NCI-H524 treated with DMSO at 0.1 percent for 48 hours (cell line): ENCODE measurements around the gene PLEKHA8.

Experiments used
- DNase-seq: peaks from one replicate; lab custom pipeline; 2025; lab: John Stamatoyannopoulos, UW

Gene PLEKHA8

DNA sequence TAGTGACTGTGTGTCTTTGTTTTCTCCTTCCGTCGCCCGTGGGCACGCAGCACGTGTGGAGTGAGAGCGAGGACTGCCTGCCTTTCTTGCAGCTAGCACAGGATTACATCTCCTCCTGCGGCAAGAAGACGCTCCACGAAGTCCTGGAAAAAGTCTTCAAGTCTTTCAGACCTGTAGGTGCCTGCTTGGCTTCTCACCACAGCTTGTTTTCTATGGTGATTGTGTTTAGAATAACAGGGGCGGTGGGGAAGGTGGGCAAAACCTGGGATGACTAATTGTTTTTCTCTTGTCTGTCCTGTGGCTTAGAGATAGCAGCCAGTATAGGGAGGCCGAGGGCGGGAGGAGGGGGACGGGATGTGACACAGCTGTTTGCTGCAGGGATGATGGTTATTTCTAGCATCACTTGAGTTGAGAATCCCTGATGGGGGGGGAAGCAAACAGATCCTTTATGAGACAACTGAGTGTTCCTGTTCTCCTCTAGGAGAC is 118.0 kb downstream of the PLEKHA8 start:
- no peak for DNase-seq

- no peak for DNase-seq
Measured at GRCh38 chr7:30147223-30147622, 119.0 kb downstream of the PLEKHA8 start.

DNA sequence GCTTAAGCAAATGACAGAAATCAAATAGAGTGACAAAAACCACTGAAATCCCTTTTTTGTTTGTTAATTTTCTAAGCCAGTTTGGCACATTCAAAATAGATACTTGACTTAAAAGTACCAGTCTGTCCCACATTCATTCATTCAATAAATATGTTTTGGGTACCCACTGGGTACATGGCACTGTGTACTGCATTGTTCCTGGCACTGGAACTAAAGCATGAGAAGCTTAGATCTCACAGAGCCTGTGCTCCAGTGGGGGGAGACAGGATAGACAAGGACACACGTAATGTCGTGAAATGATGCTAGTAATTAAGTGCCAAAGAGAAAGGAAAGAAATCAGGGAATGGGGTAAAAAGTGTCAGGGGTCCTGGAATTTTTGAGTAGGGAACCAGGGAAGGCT is 119.6 kb downstream of the PLEKHA8 start:
- DNase-seq: no peak

DNA sequence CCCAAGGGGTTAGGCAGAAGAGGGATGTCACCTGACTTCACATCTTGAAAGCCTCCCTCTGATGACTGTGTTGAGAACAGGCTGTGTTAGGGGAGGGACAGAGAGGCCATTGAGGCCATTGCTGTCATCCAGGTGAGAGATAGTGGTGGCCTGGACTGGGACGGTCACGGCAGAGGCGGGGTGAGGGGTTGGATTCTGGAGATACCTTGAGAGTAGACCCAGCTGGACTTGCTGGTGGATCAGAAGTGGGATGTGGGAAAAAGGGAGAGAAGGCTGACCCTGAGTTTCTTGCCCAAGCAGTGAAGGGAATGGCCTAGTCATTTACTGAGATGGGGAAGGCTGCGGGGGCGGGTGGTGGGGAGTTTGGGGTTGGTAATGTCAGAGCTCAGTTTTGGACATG is 120.2 kb downstream of the PLEKHA8 start:
- no peak for DNase-seq

- DNase-seq: no peak
Measured at GRCh38 chr7:30148951-30149459, 120.8 kb downstream of the PLEKHA8 start.

- DNase-seq: no peak
Measured at GRCh38 chr7:30149640-30150272, 121.5 kb downstream of the PLEKHA8 start.

- DNase-seq: no peak
Measured at GRCh38 chr7:30150711-30151110, 122.5 kb downstream of the PLEKHA8 start.

DNA sequence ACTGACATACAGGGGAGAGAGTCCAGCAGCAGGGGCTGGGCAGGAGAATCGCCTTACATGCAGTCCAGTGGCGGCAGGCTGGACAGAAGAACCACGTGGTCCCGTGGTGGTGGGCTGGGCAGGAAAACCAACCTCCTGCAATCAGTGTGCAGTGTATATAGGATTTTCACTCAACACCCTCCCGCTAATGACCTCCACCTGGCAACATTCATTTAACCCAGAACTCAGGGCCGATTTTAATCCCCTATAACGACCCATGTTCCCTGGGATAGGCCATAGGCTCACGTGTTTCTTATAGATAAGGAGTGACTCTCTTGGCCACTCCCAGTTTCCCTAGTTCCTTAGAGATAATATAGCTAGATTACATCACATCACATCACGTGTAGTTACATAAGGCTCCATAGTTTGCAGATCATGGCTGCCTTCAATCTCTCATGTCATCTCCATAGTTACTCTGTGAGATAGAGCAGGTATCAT is 125.9 kb downstream of the PLEKHA8 start:
- no peak for DNase-seq

GRCh38 chr7:30155481-30155880 is 127.3 kb downstream of the PLEKHA8 start:
- no peak for DNase-seq

- no peak for DNase-seq
Measured at GRCh38 chr7:30157204-30157603, 129.0 kb downstream of the PLEKHA8 start.

DNA sequence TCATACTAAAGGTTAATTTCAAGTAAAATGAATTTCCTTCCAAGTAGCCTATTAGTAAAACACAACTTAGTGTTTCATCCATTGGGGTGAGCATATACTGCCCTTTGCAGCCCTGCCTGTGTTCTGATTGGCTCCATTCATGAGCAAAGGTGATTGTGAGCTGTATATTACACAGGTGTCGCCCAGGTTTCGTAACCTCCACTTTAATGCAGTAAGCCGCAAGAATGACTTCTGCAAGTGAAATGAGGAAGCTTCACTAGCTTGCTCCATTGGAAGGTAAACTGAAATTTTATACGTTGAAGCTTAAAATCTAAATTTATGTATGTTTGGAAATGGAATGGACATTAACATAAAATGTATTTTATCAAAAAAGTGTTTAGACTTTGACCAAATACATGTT is 131.0 kb downstream of the PLEKHA8 start:
- no peak for DNase-seq

DNA sequence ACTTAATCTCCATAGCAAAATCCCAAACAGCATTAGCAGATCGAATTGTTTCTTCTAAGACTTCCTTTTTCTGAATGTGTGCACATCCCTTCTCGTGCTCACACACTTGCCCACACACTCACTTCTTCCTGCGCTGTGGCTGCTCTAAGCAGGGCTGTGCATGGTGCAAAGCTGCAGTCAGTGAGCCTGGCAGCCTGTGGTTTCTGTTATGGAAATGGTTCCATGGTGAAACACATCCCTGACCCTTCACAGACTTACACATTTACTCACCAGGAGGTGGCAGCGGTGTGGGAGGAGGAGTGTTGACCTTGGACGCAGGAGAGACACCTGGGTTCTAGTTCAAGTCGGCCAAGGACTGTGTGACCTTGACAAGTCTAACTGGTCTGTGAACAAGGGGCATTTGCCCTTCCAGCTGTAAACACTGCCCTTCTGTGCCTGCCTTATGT is 131.5 kb downstream of the PLEKHA8 start:
- DNase-seq: no peak

- no peak for DNase-seq
Measured at GRCh38 chr7:30160329-30160728, 132.1 kb downstream of the PLEKHA8 start.

GRCh38 chr7:30162133-30162532 is 133.9 kb downstream of the PLEKHA8 start:
- no peak for DNase-seq

DNA sequence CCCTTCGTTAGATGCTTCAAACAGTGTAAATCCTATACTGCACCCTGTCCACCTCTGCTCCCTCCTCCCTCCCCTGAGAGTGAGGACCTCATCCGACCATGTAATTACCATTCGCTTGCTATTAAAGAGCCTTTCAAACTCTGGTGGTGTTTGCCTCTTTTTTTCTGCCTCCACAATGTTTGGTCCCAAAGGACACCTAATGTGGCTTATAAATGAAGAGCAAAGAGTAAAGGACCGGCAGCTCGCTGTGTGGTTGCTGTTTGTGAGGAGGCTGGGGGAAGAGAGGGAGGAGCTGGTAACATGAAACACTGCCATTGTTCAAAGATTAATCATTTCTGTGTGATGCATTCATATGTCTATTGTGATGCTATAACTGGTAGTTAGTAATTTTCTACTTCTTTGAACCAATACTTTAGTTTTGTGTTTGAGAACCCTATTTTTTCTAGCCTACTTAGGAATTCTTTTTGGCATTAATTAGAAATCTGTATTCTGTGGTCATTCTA is 134.5 kb downstream of the PLEKHA8 start:
- no peak for DNase-seq

- DNase-seq: no peak
Measured at GRCh38 chr7:30163231-30163894, 135.2 kb downstream of the PLEKHA8 start.

DNA sequence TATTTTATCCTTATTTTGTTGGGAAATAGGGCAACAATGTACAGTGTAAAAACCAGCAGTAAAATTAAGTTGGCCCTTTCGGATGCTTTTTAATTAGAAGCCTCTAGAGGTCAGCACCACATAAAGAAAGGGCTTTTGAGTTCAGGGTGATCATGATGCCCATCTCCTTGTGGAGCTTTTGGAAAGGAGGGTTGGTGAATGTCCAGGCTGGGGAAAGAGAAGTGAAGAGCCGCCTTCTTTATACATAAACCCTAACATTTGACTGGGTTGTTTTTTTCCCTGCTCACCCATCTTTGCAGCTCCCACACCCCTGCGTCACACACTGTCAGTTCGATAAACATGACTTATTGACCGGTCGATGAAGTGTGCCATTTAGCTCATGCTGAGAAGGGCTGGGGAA is 136.4 kb downstream of the PLEKHA8 start:
- DNase-seq: no peak

GRCh38 chr7:30165590-30165989 is 137.4 kb downstream of the PLEKHA8 start:
- no peak for DNase-seq

- no peak for DNase-seq
Measured at GRCh38 chr7:30166155-30166840, 138.1 kb downstream of the PLEKHA8 start.

GRCh38 chr7:30166841-30167235 is 138.6 kb downstream of the PLEKHA8 start:
- no peak for DNase-seq

- no peak for DNase-seq
Measured at GRCh38 chr7:30167901-30168300, 139.7 kb downstream of the PLEKHA8 start.

DNA sequence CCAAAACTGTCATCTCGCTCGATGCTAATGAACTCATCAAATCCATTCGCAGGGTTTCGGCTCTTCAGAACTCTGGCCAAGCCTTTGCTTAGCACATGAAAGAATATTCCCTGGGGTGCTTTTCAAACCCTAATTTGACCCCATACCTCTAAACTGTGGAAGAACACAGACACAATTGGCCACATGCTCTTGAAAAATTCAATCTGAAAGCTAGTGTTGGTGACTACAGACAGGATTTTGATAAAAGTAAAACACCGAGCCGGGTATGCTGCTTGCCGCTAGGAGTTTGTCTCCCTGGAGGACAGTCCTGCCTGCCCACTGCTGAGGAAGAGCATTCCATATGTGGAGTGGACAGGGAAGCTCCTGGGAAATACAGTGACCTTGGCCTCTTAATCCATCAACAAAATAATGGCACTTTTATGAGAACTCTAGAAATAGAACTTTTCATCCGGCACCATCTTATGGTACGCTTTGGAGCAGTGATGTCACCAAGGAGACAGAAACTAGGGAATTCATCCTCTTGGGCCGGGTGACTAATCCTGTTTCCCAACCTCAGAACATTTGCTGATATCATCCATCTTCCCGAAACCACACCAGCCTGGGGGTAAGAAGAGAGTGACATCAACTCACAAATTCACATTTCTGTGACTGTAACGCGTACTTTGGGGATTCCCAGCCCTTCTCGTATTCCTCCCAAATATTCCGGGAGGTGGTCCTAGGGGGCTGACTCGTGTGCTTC is 140.8 kb downstream of the PLEKHA8 start:
- no peak for DNase-seq
